DMS 273 (cell line): ENCODE data around the gene SMG1.

Experiments used
- DNase-seq: peaks from one replicate; lab custom pipeline; 2025; ENCODE audit not compliant: unreplicated experiment; lab: John Stamatoyannopoulos, UW

Gene SMG1

DNA sequence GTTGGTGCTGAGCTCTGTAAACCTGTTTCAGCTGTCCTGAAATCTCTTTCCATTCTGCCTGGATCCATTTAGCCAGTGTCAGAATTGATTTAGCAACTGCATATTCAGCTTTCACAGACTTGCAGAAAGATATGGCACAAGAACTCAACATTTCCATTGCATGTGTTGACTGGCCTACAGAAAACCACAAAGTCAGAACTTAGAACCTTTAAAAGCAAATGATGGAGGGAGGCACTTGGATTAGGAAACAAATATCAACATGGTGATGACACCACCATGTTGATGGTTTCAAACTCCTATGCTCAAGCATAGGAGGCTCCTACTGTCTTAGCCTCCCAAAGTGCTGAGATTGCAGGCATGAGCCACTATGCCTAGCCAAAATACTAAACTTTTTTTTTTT is 72.5 kb downstream of the SMG1 start:
- DNase-seq, result no peak

DNA sequence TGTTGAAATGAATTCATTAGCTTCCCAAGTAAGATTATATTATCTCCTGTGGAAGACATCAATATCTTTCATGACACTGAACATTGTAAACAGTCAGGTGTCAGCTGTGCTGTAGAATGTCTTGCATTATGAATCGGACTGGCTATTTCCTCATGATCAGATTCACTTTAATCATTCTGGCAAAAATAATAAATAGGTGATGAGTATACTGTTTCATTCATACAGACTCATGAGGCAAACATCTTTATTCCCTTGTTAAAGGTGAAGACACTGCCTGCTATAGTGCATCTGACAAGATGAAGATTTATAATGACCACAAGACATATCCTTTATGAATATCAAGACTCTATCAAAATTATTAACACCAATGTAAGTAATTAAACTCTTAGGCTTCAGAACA is 73.6 kb downstream of the SMG1 start:
- no peak for DNase-seq

GRCh38 chr16:18846416-18846815 is 79.8 kb downstream of the SMG1 start:
- DNase-seq, result no peak

- DNase-seq, result no peak
Observed at GRCh38 chr16:18842565-18842964, 83.6 kb downstream of the SMG1 start.

GRCh38 chr16:18841833-18842525 is 84.2 kb downstream of the SMG1 start:
- DNase-seq, result no peak

- DNase-seq, result no peak
Observed at GRCh38 chr16:18839555-18839954, 86.7 kb downstream of the SMG1 start.

- no peak for DNase-seq
Observed at GRCh38 chr16:18836702-18837101, 89.5 kb downstream of the SMG1 start.

DNA sequence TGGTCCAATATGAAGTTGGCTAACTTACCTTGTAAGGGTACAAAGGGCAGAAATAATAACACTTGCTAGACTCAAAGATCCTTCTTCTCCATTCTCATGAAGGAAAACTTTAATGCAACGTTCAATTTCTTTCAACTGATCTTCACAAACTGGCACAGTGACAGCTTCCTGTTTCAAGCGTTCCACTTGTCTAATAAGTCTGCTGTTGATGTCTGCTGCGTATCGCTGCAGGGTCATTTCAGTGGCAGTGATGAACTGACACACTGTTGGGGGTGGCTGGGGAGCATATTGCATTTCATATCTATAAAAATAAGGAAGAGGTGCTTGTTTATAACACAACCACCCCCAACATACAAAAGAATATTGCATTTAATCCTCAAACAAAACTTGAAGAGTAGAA is 91.3 kb downstream of the SMG1 start:
- DNase-seq, result no peak

DNA sequence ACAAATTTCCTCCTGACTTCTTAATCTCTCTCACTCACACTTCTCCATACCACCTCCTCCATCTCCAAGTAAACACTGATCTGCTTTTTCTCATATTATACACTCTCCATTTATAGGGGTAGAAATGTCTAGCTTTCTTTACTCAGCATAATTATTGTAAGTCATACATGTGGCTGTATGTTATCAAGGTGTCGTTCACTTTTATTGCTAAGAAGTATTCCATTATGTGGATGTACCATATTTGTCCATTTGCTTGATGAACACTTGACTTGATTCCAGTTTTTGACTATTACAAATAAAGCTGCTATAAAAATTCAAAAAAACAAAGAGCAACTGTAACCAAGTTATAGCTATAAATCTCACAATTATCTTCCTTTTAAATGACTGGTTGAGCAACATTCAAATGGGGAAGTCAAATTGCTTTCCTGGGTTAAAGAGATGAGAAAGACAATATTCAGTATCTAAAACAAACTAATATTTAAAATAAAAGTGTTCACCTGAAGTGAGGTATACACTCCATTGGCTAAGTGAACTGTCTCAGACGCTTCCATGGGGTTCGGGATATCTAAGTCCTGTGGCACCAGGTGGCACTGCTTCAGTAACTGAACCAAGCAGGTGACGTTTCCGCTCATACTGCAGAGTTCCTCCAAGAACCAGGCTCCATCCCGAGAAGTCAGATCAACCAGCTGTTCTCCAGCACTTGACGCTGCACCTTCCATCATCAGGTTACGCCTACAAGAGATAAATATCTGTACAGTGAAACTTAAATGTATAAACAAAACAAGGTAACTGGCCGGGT is 92.3 kb downstream of the SMG1 start:
- no peak for DNase-seq

- DNase-seq, result no peak
Observed at GRCh38 chr16:18832613-18833012, 93.6 kb downstream of the SMG1 start.

GRCh38 chr16:18832006-18832405 is 94.2 kb downstream of the SMG1 start:
- DNase-seq, result no peak

DNA sequence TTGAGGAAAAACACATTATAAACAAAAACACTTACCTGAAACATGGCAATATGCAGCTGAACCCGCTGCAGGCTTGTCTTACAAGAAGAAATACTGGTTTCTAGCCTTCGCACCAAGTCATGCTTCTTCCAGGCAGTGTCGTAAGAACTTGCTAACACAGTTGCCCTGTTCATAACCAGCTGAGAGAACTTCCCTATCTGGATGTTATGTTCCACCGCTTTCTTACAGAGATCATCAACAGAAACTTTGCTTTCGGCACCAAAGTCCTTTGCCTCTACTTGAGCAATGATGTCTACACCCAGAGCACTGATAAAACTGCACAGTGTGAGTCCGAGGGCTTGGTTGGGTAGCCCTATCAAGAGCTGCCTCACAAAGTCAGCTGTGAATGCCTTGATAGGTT is 97.0 kb downstream of the SMG1 start:
- DNase-seq, result no peak

DNA sequence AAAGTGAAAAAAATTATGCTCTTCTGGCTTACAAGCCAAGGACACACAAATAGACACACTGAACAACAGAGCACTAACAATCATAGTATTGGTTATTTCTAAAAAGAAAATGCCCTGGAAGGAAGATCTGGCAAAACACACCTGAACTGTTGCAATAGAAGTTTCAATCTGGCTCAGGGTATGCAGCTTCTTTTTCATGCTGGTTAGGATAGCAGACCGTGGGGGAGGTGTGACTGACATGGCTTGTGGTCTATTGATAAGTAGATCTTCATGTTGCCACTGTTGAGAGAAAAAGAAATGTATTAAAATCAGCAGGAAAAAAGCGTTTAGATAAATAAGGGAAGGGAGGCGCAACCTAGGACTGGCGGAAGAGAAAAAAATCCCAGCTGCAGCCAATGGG is 98.3 kb downstream of the SMG1 start:
- no peak for DNase-seq

DNA sequence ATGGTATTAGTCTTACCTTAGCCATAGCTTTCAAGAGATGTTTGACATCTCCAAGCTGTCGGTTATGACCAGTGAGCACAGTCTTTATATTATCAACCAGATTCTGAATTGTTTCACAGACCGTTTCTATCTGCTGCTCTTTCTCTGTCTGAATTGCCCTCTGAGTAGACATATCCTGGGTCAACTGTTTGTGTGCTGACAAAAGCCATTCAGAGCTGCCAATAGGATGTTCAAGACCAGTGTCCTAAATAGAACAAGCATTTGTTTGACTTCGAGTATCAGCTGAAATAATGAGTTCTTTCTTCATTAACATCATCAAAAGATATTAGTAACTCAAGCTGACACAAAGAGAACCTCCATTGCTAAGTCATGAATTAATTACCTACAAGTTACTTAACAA is 109.9 kb downstream of the SMG1 start:
- no peak for DNase-seq

GRCh38 chr16:18811925-18812324 is 114.3 kb downstream of the SMG1 start:
- DNase-seq, result no peak

GRCh38 chr16:18809165-18809564 is 117.0 kb downstream of the SMG1 start:
- DNase-seq, result no peak

DNA sequence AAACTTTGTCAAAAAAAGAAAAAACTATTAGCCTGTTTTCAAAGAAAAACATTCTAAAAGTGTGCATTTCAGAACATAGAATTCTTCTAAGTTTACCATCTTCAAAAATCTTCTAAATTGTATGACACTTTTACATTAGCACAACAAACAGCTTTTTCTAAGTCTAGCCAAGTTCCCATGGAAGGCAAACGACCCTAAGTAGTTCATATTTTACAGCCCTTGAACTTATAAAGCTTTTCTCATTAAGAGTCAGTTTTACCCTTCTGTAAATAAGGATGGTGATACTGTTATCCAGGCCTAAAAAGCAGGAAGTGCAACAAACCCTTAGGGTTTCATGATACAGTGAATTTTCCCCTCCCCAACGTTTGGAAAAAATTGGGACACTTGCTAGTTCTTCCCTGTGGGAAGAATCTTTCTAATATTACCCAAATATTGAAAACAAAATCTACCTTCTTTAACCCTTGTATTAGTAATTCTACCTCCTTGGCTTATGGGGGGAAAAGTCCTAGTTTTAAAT is 120.9 kb downstream of the SMG1 start:
- DNase-seq, result no peak

DNA sequence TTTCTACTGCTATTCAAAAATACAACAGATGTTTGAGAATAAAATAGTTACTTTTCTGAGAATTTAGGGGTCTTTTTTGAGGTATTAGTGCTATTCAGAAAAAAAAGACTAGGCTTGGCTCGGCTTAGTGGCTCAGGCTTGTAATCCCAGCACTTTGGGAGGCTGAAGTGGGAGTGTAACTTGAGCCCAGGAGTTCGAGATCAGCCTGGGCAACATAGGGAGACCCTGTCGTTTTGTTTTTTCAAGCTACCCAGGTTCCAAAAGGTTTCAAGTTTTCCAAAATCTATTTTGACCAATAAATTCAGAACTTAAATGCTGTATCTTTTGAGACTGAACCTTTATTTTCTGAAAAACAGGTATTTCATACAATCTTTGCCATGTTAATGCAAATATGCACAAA is 121.7 kb downstream of the SMG1 start:
- DNase-seq, result peak; percentile 13

GRCh38 chr16:18803569-18804462 is 122.4 kb downstream of the SMG1 start:
- no peak for DNase-seq

- DNase-seq, result no peak
Observed at GRCh38 chr16:18802767-18803343, 123.4 kb downstream of the SMG1 start.
